Brain microvascular endothelial cell (primary cell): ENCODE measurements around the gene CHP1.
A peak's percentile ranks its signal among the peaks of the same experiment; 100 is the strongest.
"Not testable (repeated sequence)": the region's sequence is repeated elsewhere in the genome, so short reads cannot be mapped to it uniquely, and the experiment has no call there.

ENCODE experiments used
- DNase-seq: peaks from one replicate; pipeline ENCODE4 v3.0.0-alpha.2; 2020
- H3K27ac ChIP-seq: fragments of 250-450 bp; sonication (Bioruptor Pico); 2 replicates; pipeline ENCODE4 v1.5.1; 2020; ENCODE audit warnings: mild to moderate bottlenecking, moderate library complexity
- H3K27me3 ChIP-seq: fragments of 250-450 bp; sonication (Bioruptor Pico); replicated peaks from 2 replicates; pipeline ENCODE4 v1.5.1; 2020; ENCODE audit warnings: mild to moderate bottlenecking
- H3K36me3 ChIP-seq: fragments of 250-450 bp; sonication (Bioruptor Pico); replicated peaks from 2 replicates; pipeline ENCODE4 v1.5.1; 2020; ENCODE audit warnings: mild to moderate bottlenecking
- H3K4me3 ChIP-seq: 2 replicates; pipeline ENCODE4 v1.5.1; 2011; ENCODE audit warnings: low read depth, mild to moderate bottlenecking, control low read depth, low read length, moderate library complexity
- CTCF ChIP-seq: IDR thresholded peaks from 2 replicates; pipeline ENCODE4 v1.5.1; 2011; ENCODE audit warnings: low read depth, mild to moderate bottlenecking, moderate library complexity, low read length, control low read depth, inconsistent platforms; ENCODE audit errors: missing control alignments
- in situ Hi-C: cut with HindIII; loops from 2 replicates; pipeline ENCODE4 v1.10.0; 2017; ENCODE audit warnings: low sequenced_read_pairs, low pct_ligation_motif_present

Gene CHP1

GRCh38 chr15:41230345-41230649 is 771 bp upstream of the CHP1 start:
- no peaks in the 10 kb centered on the region for H3K27me3 ChIP-seq
- DNase-seq, result no peak
- H3K4me3 ChIP-seq, result peak overlapping the region; percentile 96
- no peak for TF ChIP-seq CTCF
- H3K27ac ChIP-seq, result no peak overlapping the region
- in situ Hi-C loops, result no loop called here
- no peaks in the 10 kb centered on the region for H3K36me3 ChIP-seq

GRCh38 chr15:41231422-41232226 is 556 bp downstream of the CHP1 start:
- in situ Hi-C loops, result no loop called here
- Histone ChIP-seq H3K27ac (peak overlapping the region; percentile 74), H3K36me3 (no peaks in the 10 kb centered on the region), H3K27me3 (no peaks in the 10 kb centered on the region), H3K4me3 (peak overlapping the region; percentile 96)
- DNase-seq, result no peak
- no peak for TF ChIP-seq CTCF

- no peak overlapping the region for H3K27ac ChIP-seq
- H3K4me3 ChIP-seq, result no peak overlapping the region
- H3K27me3 ChIP-seq, result no peaks in the 10 kb centered on the region
- no peaks in the 10 kb centered on the region for H3K36me3 ChIP-seq
- in situ Hi-C loops, result no loop called here
- peak; percentile 53 for DNase-seq
- no peak for TF ChIP-seq CTCF
Observed at GRCh38 chr15:41233367-41233771, 2.3 kb downstream of the CHP1 start.

GRCh38 chr15:41235228-41235627 is 4.2 kb downstream of the CHP1 start:
- H3K27me3 ChIP-seq, in situ Hi-C loops, DNase-seq, H3K36me3 ChIP-seq, H3K4me3 ChIP-seq, H3K27ac ChIP-seq: not testable (repeated sequence)

- in situ Hi-C loops, result no loop called here
- TF ChIP-seq CTCF, result no peak
- H3K27me3 ChIP-seq, result no peaks in the 10 kb centered on the region
- no peak overlapping the region for H3K4me3 ChIP-seq
- DNase-seq, result no peak
- H3K27ac ChIP-seq, result no peak overlapping the region
- H3K36me3 ChIP-seq, result no peaks in the 10 kb centered on the region
Observed at GRCh38 chr15:41235929-41236328, 4.9 kb downstream of the CHP1 start.

GRCh38 chr15:41238100-41238499 is 7.0 kb downstream of the CHP1 start:
- in situ Hi-C loops, result no loop called here
- H3K27me3 ChIP-seq, result no peaks in the 10 kb centered on the region
- peaks cover 7% of the 10 kb centered on the region for H3K36me3 ChIP-seq
- no peak overlapping the region for H3K4me3 ChIP-seq
- no peak for DNase-seq
- no peak overlapping the region for H3K27ac ChIP-seq
- no peak for TF ChIP-seq CTCF
